K562 (cell line): ENCODE measurements around the gene PM20D2. TPM values are rescaled to one million over a fixed set of nuclear protein-coding genes. Genes with fewer than 3 reads are reported as not detected.

Source experiments
- ATAC-seq: fragments of 200-7000 bp; cut with Tn5 transposase; 3 replicates; pipeline ENCODE4 v1.9.1; 2020; ENCODE audit warnings: moderate library complexity
- BruUV-seq: library from RNA; stranded (reverse); fragments of 400-500 nt; replicated peaks from 2 replicates; lab custom pipeline; 2021; lab: Mats Ljungman, UMichigan
- CTCF ChIA-PET: fragments of 300-600 bp; formaldehyde crosslinking; extraction: SDS; loops from one replicate; lab custom pipeline; 2021; ENCODE audit warnings: low intra/inter-chr PET ratio; lab: Yijun Ruan, JAX
- POLR2A ChIA-PET: fragments of 300-600, 350-650 bp; sonication (Branson Sonifier 250); formaldehyde crosslinking; extraction: SDS; loops from one replicate; lab custom pipeline; 2021; ENCODE audit warnings: antibody characterized with exemption, inconsistent platforms; lab: Yijun Ruan, JAX
- DNase-seq, 4 experiments: peaks; one replicate each; pipeline versions ENCODE4 v3.0.0 to v3.0.0-alpha.2; 2011 to 2018; ENCODE audit warnings: low spot score in 3 of 4, mixed read lengths in 3 of 4; ENCODE audit errors: extremely low read depth in 1 of 4
- FAIRE-seq: peaks from 2 replicates; lab custom pipeline; 2011; peaks lifted over from hg19 to GRCh38; lab: Jason Lieb, UNC
- H2AFZ ChIP-seq: 2 replicates; pipeline ENCODE4 v1.6.0; 2011; ENCODE audit warnings: low read depth, low read length, control low read depth, inconsistent platforms
- H3K27ac ChIP-seq: fragments of 200-600 bp; 3 replicates; pipeline ENCODE4 v1.8.0; 2011; ENCODE audit warnings: low read depth, mild to moderate bottlenecking, control low read depth, inconsistent platforms, low read length, moderate library complexity, mixed read lengths; ENCODE audit errors: extremely low read depth
- H3K27me3 ChIP-seq, 2 experiments: fragments of 300-600 bp in 1 of 2; 2 replicates in 1 of 2; 3 replicates in 1 of 2; pipeline versions ENCODE4 v1.6.0 to v1.8.0; 2011; ENCODE audit warnings: inconsistent platforms in 2 of 2, low read length in 2 of 2, mild to moderate bottlenecking in 1 of 2, mixed read lengths in 1 of 2, moderate library complexity in 1 of 2; ENCODE audit not compliant: control insufficient read depth in 2 of 2, insufficient read depth in 2 of 2
- H3K36me3 ChIP-seq: fragments of 300-600 bp; 3 replicates; pipeline ENCODE4 v1.8.0; 2011; ENCODE audit warnings: mild to moderate bottlenecking, low read length, inconsistent platforms; ENCODE audit not compliant: control insufficient read depth, insufficient read depth
- H3K4me1 ChIP-seq, 2 experiments: fragments of 200-600 bp in 1 of 2; replicated peaks in 1 of 2; 2 replicates in 1 of 2; 3 replicates in 1 of 2; pipeline versions ENCODE4 v1.5.1 to v1.8.0; 2011; ENCODE audit warnings: inconsistent platforms in 2 of 2, low read length in 2 of 2, mild to moderate bottlenecking in 1 of 2, mixed read lengths in 1 of 2, moderate library complexity in 1 of 2; ENCODE audit not compliant: control insufficient read depth in 2 of 2, insufficient read depth in 2 of 2
- H3K4me2 ChIP-seq: 2 replicates; pipeline ENCODE4 v1.6.1; 2011; ENCODE audit warnings: low read length, control low read depth, inconsistent platforms, mixed read lengths; ENCODE audit not compliant: insufficient read depth
- H3K4me3 ChIP-seq: fragments of 200-600 bp; sonication (generic), shearing (Covaris generic); 2 replicates; pipeline ENCODE4 v1.5.1; 2016; ENCODE audit warnings: control low read depth, inconsistent platforms
- H3K79me2 ChIP-seq: fragments of 200-600 bp; 3 replicates; pipeline ENCODE4 v1.8.0; 2011; ENCODE audit warnings: low read length, inconsistent platforms; ENCODE audit not compliant: control insufficient read depth, insufficient read depth
- H3K9ac ChIP-seq, 2 experiments: 2 replicates each; pipeline versions ENCODE4 v1.6.0 to v1.6.1; 2011; ENCODE audit warnings: low read depth in 2 of 2, low read length in 2 of 2, control low read depth in 1 of 2, inconsistent platforms in 1 of 2, mild to moderate bottlenecking in 1 of 2, mixed read lengths in 1 of 2; ENCODE audit not compliant: insufficient read depth in 1 of 2
- H3K9me1 ChIP-seq: one replicate; pipeline ENCODE4 v1.6.0; 2011; ENCODE audit warnings: inconsistent platforms, mild to moderate bottlenecking, low read length, moderate library complexity; ENCODE audit not compliant: control insufficient read depth, insufficient read depth
- H3K9me3 ChIP-seq: replicated peaks from 2 replicates; pipeline ENCODE4 v1.5.1; 2011; ENCODE audit warnings: low read depth, low read length, inconsistent platforms; ENCODE audit not compliant: control insufficient read depth, insufficient read depth
- H4K20me1 ChIP-seq: replicated peaks from 2 replicates; pipeline ENCODE4 v1.6.1; 2011; ENCODE audit warnings: low read length, inconsistent platforms, mixed read lengths; ENCODE audit not compliant: control insufficient read depth, insufficient read depth
- DACH1 ChIP-seq: fragments of 450-650 bp; IDR thresholded peaks from 2 replicates; pipeline ENCODE4 v1.6.1; 2018; ENCODE audit not compliant: partially characterized antibody
- FOXK2 ChIP-seq, 2 experiments: fragments of 450-650 bp; IDR thresholded peaks in 1 of 2; conservative IDR thresholded peaks in 1 of 2; 2 replicates each; pipeline ENCODE4 v1.6.1; 2016; ENCODE audit warnings: low read depth in 2 of 2, mild to moderate bottlenecking in 1 of 2
- GABPB1 ChIP-seq: sonication (generic); formaldehyde crosslinking; IDR thresholded peaks from 2 replicates; pipeline ENCODE4 v1.8.0; 2022; ENCODE audit warnings: mild to moderate bottlenecking, missing genetic modification reagents
- HCFC1 ChIP-seq: IDR thresholded peaks from 2 replicates; pipeline ENCODE4 v1.6.1; 2012; ENCODE audit warnings: low read depth, low read length, improper control_type of control experiment
- HNRNPH1 ChIP-seq: fragments of 200-400 bp; formaldehyde crosslinking; optimal IDR thresholded peaks from 2 replicates; pipeline ENCODE3; 2017; ENCODE audit warnings: low read depth, mild to moderate bottlenecking, low read length, moderate library complexity
- POLR2H ChIP-seq: IDR thresholded peaks from 2 replicates; pipeline ENCODE4 v1.6.1; 2016; ENCODE audit warnings: missing genetic modification characterization, low read depth, mild to moderate bottlenecking, control low read depth, missing compliant biosample characterization, moderate library complexity
- SIN3B ChIP-seq: fragments of 450-650 bp; IDR thresholded peaks from 2 replicates; pipeline ENCODE4 v1.6.1; 2017; ENCODE audit warnings: low read depth, mild to moderate bottlenecking, moderate library complexity
- SNRNP70 ChIP-seq: fragments of 200-400 bp; formaldehyde crosslinking; optimal IDR thresholded peaks from 2 replicates; pipeline ENCODE3; 2017; ENCODE audit warnings: low read depth, low read length
- WHSC1 ChIP-seq: IDR thresholded peaks from one replicate; pipeline ENCODE4 v1.6.1; 2012; ENCODE audit warnings: low read length, control low read depth, inconsistent platforms
- ZNF354B ChIP-seq: fragments of 250-450 bp; sonication (Bioruptor Pico); IDR thresholded peaks from 2 replicates; pipeline ENCODE4 v1.4.0; 2020
- whole genome bisulfite sequencing: fragments of 100-300 bp; shearing (Covaris generic); methylation state at CpG from one replicate; pipeline ENCODE4 v1.1.6; 2016; ENCODE audit warnings: low coverage, mixed read lengths; ENCODE audit not compliant: insufficient coverage; ENCODE audit errors: missing lambda C conversion rate; 5-methylcytosine and 5-hydroxymethylcytosine counted together
- in situ Hi-C: fragments of 300-500 bp; cut with MboI; formaldehyde crosslinking; loops from 4 replicates; pipeline ENCODE4 v1.15.0; 2018; ENCODE audit warnings: inconsistent platforms, mixed read lengths
- intact Hi-C: fragments of 100-400 bp; cut with micrococcal nuclease; formaldehyde crosslinking; loops from 2 replicates; pipeline ENCODE4 v1.14.2; 2022
- polyA plus RNA-seq, 8 experiments: library from polyadenylated mRNA; depleted of rRNA in 4 of 8; stranded (reverse) in 5 of 8; unstranded in 3 of 8; fragments of >200 nt; fragmentation: Nextera tagmentation in 2 of 8; fragmentation: Illumina TruSeq in 1 of 8; extraction: Ambion mirVana in 2 of 8; extraction: Trizol in 1 of 8; gene quantifications; 2 replicates each; pipeline versions ENCODE4 v1.2.1 to v1.2.3, GENCODE V29; 2011 to 2014; ENCODE audit warnings: inconsistent platforms in 1 of 8, missing spikeins in 1 of 8
- total RNA-seq, 7 experiments: library from RNA; depleted of rRNA in 6 of 7; stranded (reverse); fragments of >200 nt in 6 of 7; fragmentation: Illumina TruSeq in 2 of 7; extraction: Trizol in 2 of 7; gene quantifications; 2 replicates each; pipeline versions ENCODE4 v1.2.1 to v1.2.3, GENCODE V29; 2011 to 2021; ENCODE audit warnings: low replicate concordance in 1 of 7
- TF ChIP-seq, protein P1 (sequence below): sonication (generic); formaldehyde crosslinking; IDR thresholded peaks from 2 replicates; pipeline ENCODE4 v1.8.0; 2022; ENCODE audit warnings: mild to moderate bottlenecking, missing genetic modification reagents
- TF ChIP-seq, protein P2 (sequence below): sonication (generic); IDR thresholded peaks from 2 replicates; pipeline ENCODE4 v1.6.1; 2016
- TF ChIP-seq, protein P3 (sequence below): fragments of 450-650 bp; formaldehyde crosslinking; IDR thresholded peaks from 2 replicates; pipeline ENCODE4 v1.4.0; 2020; ENCODE audit warnings: mild to moderate bottlenecking, moderate library complexity

PM20D2 gene
- total and polyA plus RNA-seq, 9 of the 15 experiments (the other 6 are each of a cell fraction or from before 2014, with no cell fraction given), result 0.30 to 2.6 (median 1.00) TPM

DNA sequence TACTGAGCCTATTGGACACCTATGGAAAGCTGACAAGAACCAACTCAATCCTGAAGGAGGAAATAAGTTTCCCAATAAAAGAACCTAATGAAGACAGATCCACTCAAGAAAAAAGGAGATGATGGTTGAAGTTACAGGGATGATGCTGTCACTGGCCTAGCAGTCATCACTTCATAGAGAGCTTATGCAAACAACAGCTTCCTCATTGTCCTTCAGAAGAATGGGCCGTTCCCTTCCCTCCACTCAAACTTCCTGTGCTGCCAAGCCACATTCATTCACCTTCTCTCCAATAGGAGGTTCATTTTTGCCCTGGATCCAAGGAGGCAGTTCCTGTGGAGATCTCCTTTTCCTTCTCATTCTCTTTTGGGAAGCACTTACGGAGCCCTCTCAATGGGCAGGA lies 13.8 kb upstream of the PM20D2 start:
- BruUV-seq, result no TSS peak
- no peaks in the 10 kb centered on the region for H4K20me1 ChIP-seq
- no peak for DNase-seq
- peaks cover 3 to 7% of the 10 kb centered on the region in 2 experiments; a peak in 3 of 5 replicates for H3K27me3 ChIP-seq
- intact Hi-C loops, result no loop called here
- TF ChIP-seq GABPB1 (CRISPR knock-in tag) (no peak), HCFC1 (no peak), POLR2H (tag) (no peak)
- TF ChIP-seq, all 486 proteins: peak for 0
- Histone ChIP-seq H3K9ac (no peak overlapping the region), H3K36me3 (no peaks in the 10 kb centered on the region), H3K9me3 (no peaks in the 10 kb centered on the region), H3K27ac (no peak overlapping the region), H3K79me2 (no peaks in the 10 kb centered on the region), H3K9me1 (no peaks in the 10 kb centered on the region), H2AFZ (no peak overlapping the region), H3K4me3 (no peak overlapping the region), H3K4me1 (no peaks in the 10 kb centered on the region), H3K4me2 (no peak overlapping the region)
- no peak for ATAC-seq
- ChIA-PET POLR2A (no interaction called here), CTCF (no interaction called here)
- no peak for FAIRE-seq
- 0% methylated on average over 2 of the region's 2 CpGs for WGBS
- in situ Hi-C loops, result no loop called here

DNA sequence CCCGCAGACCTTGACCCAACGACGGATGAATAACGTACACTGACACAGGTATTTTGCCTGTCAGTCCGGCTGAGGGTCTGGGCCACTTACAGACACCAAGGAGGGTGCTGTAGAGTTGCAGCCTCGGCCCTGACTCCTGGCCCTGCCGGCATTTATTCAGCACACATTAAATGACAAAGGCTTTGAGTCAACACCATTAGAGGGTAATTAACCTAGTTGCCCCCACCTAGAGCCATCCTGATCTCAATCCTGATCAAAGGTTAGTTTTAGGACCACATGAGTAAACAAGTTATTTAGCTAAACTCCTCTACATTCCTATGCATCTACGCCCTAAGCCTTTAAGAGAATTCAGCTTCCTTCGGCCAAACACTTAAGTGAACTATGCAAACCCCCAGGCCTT lies 11.9 kb upstream of the PM20D2 start:
- ChIA-PET CTCF (no interaction called here), POLR2A (interaction anchor here (0.9 kb wide), 1 partner anchor 13 kb away, joined by 3 read pairs; no protein-coding TSS in a partner anchor)
- no peaks in the 10 kb centered on the region for H3K9me1 ChIP-seq
- H4K20me1 ChIP-seq, result no peaks in the 10 kb centered on the region
- H3K79me2 ChIP-seq, result no peaks in the 10 kb centered on the region
- H3K36me3 ChIP-seq, result no peaks in the 10 kb centered on the region
- peaks cover 3 to 7% of the 10 kb centered on the region in 2 experiments; a peak in 3 of 5 replicates for H3K27me3 ChIP-seq
- ATAC-seq (no peak), FAIRE-seq (no peak)
- H3K4me3 ChIP-seq, result no peak overlapping the region
- in situ Hi-C loops, result no loop called here
- H3K4me2 ChIP-seq, result no peak overlapping the region
- no peak overlapping the region for H3K27ac ChIP-seq
- H2AFZ ChIP-seq, result no peak overlapping the region
- TF ChIP-seq SIN3B (no peak), ZNF354B (CRISPR knock-in tag) (no peak), SNRNP70 (no peak), HNRNPH1 (no peak), DACH1 (no peak), WHSC1 (no peak), FOXK2 (conservative IDR thresholded peaks at IDR 0.05 in 1 of 2, IDR thresholded peaks at IDR 0.05 in 1 of 2; ENCODE audit: low read depth in 2 of 2) (no peak)
- TF ChIP-seq, protein P1, sequence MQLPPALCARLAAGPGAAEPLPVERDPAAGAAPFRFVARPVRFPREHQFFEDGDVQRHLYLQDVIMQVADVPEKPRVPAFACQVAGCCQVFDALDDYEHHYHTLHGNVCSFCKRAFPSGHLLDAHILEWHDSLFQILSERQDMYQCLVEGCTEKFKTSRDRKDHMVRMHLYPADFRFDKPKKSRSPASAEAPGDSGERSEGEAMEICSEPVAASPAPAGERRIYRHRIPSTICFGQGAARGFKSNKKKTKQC (CRISPR knock-in tag), result no peak
- TF ChIP-seq, protein P2, sequence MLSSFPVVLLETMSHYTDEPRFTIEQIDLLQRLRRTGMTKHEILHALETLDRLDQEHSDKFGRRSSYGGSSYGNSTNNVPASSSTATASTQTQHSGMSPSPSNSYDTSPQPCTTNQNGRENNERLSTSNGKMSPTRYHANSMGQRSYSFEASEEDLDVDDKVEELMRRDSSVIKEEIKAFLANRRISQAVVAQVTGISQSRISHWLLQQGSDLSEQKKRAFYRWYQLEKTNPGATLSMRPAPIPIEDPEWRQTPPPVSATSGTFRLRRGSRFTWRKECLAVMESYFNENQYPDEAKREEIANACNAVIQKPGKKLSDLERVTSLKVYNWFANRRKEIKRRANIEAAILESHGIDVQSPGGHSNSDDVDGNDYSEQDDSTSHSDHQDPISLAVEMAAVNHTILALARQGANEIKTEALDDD, result no peak
- TF ChIP-seq, protein P3, sequence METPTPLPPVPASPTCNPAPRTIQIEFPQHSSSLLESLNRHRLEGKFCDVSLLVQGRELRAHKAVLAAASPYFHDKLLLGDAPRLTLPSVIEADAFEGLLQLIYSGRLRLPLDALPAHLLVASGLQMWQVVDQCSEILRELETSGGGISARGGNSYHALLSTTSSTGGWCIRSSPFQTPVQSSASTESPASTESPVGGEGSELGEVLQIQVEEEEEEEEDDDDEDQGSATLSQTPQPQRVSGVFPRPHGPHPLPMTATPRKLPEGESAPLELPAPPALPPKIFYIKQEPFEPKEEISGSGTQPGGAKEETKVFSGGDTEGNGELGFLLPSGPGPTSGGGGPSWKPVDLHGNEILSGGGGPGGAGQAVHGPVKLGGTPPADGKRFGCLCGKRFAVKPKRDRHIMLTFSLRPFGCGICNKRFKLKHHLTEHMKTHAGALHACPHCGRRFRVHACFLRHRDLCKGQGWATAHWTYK (CRISPR knock-in tag), result no peak
- TF ChIP-seq, all 486 proteins: peak for 0
- intact Hi-C loops, result no loop called here
- Histone ChIP-seq H3K4me1 (no peaks in the 10 kb centered on the region), H3K9me3 (no peaks in the 10 kb centered on the region), H3K9ac (no peak overlapping the region)
- BruUV-seq, result no TSS peak
- WGBS, result 1% methylated on average over 9 of the region's 9 CpGs
- no peak for DNase-seq
